WTC11 (cell line): ENCODE measurements around the gene RASA4B.
"Not testable (repeated sequence)": the region's sequence is repeated elsewhere in the genome, so short reads cannot be mapped to it uniquely, and the experiment has no call there.

Experiments used
- CTCF ChIP-seq: fragments of 200-600 bp; IDR thresholded peaks from 2 replicates; pipeline ENCODE4 v1.8.0; 2022; ENCODE audit warnings: antibody characterized with exemption
- E2F1 ChIP-seq: sonication (generic); formaldehyde crosslinking; IDR thresholded peaks from 2 replicates; pipeline ENCODE4 v1.8.0; 2022; ENCODE audit warnings: mild to moderate bottlenecking, missing genetic modification reagents
- ZNF121 ChIP-seq: sonication (generic); formaldehyde crosslinking; IDR thresholded peaks from 2 replicates; pipeline ENCODE4 v1.8.0; 2023; ENCODE audit warnings: missing genetic modification reagents
- ZNF138 ChIP-seq: sonication (generic); formaldehyde crosslinking; conservative IDR thresholded peaks from 2 replicates; pipeline ENCODE4 v1.8.1; 2022; ENCODE audit warnings: mild to moderate bottlenecking, moderate library complexity, missing genetic modification reagents

DNA sequence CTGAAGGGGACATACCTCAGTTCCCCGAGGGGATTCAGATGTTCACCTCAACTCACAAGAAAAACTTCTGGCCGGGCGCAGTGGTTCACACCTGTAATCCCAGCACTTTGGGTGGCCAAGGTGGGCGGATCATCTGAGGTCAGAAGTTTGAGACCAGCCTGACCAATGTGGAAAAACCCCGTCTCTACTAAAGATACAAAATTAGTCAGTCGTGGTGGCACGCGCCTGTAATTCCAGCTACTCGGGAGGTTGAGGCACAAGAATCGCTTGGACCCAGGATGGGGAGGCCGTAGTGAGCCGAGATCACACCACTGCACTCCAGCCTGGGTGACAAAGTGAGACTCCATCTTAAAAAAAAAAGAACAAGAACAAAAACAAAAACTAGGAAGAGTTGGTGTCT lies 27.7 kb upstream of the RASA4B start:
- TF ChIP-seq ZNF138 (CRISPR knock-in tag); CTCF; E2F1 (CRISPR knock-in tag); ZNF121 (CRISPR knock-in tag): not testable (repeated sequence)
